H54 (cell line): ENCODE data around the gene RHCE.

Experiments
- DNase-seq: peaks from one replicate; pipeline ENCODE4 v3.0.0; 2011; ENCODE audit warnings: low spot score, mixed read lengths; ENCODE audit not compliant: insufficient read length
- FAIRE-seq: peaks from 3 replicates; lab custom pipeline; 2011; peaks lifted over from hg19 to GRCh38; lab: Jason Lieb, UNC
- POLR2A ChIP-seq: IDR thresholded peaks from 2 replicates; pipeline ENCODE4 v1.6.1; 2011; ENCODE audit warnings: low read depth, mild to moderate bottlenecking, low read length

Gene RHCE

GRCh38 chr1:25443030-25443699, 22.5 kb upstream of the RHCE start:
- no peak for DNase-seq
- FAIRE-seq: no peak
- no peak for TF ChIP-seq POLR2A

- peak; percentile 95 for FAIRE-seq
- no peak for DNase-seq
- no peak for TF ChIP-seq POLR2A
Observed at GRCh38 chr1:25442178-25442577, 21.6 kb upstream of the RHCE start.

GRCh38 chr1:25439287-25439686, 18.7 kb upstream of the RHCE start:
- DNase-seq: no peak
- no peak for FAIRE-seq
- TF ChIP-seq POLR2A: no peak

- FAIRE-seq (no peak), DNase-seq (no peak)
- no peak for TF ChIP-seq POLR2A
Observed at GRCh38 chr1:25437672-25438071, 17.0 kb upstream of the RHCE start.

- no peak for FAIRE-seq
- DNase-seq: no peak
- no peak for TF ChIP-seq POLR2A
Observed at GRCh38 chr1:25435397-25436108, 14.9 kb upstream of the RHCE start.

GRCh38 chr1:25433389-25434186, 13.0 kb upstream of the RHCE start:
- FAIRE-seq (no peak), DNase-seq (no peak)
- TF ChIP-seq POLR2A: no peak

GRCh38 chr1:25432749-25433388, 12.2 kb upstream of the RHCE start:
- TF ChIP-seq POLR2A: no peak
- FAIRE-seq (no peak), DNase-seq (no peak)

GRCh38 chr1:25431955-25432719, 11.5 kb upstream of the RHCE start:
- DNase-seq: no peak
- no peak for FAIRE-seq
- TF ChIP-seq POLR2A: no peak

- DNase-seq (no peak), FAIRE-seq (no peak)
- no peak for TF ChIP-seq POLR2A
Observed at GRCh38 chr1:25430967-25431881, 10.6 kb upstream of the RHCE start.

GRCh38 chr1:25430073-25430966, 9.7 kb upstream of the RHCE start, which contains the start of gene MACO1:
TSS of gene MACO1 (plus strand) at chr1:25430897. CDS start at chr1:25431099, 202 bp downstream.
- DNase-seq (peak; percentile 81), FAIRE-seq (no peak)
- peak; percentile 72 for TF ChIP-seq POLR2A
